GM04504 (cell line): ENCODE measurements around the gene WSCD1.

Experiments used
- DNase-seq: peaks from one replicate; pipeline ENCODE4 v3.0.0-alpha.2; 2012; ENCODE audit warnings: low read depth

WSCD1 gene

GRCh38 chr17:6069539-6070429, at the start of gene WSCD1:
Gene WSCD1 (plus strand): TSS chr17:6070379. CDS start chr17:6080659, 10,280 bp downstream.
- DNase-seq, result no peak

DNA sequence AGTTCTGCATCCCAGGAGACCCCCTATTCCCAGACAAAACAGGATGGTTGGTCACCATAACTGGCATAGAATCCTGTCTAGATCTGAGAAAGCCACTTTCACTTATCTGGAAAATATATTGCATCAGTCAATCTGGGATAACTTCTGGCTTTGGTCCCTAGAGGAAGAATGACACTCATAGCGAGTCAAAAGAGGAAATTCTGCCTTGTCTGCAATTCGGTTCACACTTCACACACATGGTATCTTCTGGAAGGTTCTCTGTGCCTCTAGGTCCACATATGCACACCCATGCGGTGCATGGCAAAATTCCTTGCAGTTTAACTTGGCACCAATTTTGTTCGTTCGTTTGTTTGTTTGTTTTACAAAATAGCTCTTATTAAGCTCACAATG, 49.2 kb upstream of the WSCD1 start:
- no peak for DNase-seq

DNA sequence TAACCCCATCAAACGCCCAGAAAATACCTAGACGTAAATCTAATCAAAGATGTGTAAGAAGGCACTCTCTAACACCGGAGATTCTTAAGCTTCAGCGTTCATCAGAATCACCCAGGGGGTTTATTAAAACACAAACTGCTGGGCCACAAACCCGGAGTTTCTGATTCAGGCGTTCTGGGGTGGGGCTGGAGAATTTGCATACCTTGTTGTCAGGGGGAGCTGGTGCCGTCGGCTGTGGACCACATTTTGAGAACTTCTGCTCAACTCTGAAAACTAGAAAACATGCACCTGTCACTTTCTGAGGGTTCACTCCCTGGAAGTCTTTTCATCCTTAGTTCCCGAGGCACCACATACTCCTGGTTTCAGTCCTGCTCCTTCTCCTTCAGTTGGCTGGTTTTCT, 48.6 kb upstream of the WSCD1 start:
- no peak for DNase-seq

DNA sequence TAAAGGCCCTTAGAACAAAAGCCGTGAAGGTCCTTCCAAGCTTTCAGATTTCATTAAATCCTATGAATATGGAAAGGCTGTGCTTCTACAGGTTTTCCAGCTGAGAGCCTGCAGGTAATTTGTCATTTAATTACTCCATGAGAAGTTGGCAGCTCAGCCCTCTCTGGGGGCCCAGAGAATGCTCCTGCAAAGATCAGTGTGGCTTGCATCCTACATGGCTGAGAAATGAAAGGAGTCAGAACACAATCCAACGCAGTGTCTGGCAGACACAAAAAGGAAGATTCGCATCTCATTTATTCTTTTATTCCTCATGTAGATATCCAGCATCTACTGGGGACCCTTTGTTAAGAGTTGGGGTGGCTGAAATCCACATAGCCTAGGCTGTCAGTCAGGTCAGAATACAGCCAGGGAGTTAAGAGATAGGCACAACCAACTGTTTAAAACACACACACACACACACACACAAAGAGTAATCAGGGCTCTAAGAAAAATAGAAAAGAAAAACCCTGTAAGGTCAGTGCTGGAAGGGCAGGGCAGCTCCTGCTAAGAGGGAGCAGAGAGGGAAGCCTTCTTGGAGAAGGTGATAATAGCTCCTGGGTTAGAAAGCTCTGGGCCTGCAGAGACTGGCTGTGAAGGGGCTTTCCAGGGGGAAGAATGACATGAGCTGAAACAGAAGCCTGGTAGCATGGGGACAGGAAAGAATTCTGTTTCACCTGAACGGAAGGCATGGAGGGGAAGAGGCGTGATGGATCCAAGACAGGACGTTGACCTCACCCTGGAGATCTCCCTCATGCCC, 46.9 kb upstream of the WSCD1 start:
- no peak for DNase-seq

GRCh38 chr17:6024576-6024975, 45.6 kb upstream of the WSCD1 start:
- no peak for DNase-seq

DNA sequence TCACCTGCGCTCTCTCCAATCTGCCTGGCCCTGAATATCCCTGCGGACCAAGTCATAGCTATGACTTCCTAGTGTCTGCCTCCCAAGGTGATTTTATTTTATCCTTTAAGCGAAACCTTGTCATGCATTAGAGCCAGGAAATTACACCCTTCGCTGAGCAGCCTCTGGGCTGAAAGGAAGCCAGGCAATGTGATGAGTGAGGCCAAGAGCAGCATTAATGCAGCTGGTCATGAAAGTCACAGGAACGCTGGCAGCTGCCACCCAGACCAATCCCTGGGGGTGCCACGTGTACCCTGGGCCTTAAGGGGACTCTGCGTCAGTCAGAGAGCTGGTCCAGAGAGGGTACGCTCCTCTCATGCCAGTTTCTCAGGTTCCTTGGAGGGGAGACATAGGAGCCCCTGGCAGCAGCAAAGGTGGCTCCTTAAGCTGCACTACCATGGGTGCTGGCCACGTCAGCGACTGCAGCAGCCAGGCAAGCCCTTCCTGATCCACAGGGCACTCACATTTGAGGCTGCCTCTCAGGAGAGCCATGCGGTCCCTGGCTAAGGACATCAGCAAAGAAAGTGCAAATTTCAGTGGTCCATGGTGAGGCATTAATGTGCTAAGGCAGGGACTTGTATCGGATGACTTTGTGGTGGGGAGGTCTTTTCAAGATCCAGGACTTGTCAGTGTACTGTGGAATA, 42.7 kb upstream of the WSCD1 start:
- no peak for DNase-seq

GRCh38 chr17:6028294-6028693, 41.9 kb upstream of the WSCD1 start:
- no peak for DNase-seq

- no peak for DNase-seq
Observed at GRCh38 chr17:6035801-6036394, 34.3 kb upstream of the WSCD1 start.

DNA sequence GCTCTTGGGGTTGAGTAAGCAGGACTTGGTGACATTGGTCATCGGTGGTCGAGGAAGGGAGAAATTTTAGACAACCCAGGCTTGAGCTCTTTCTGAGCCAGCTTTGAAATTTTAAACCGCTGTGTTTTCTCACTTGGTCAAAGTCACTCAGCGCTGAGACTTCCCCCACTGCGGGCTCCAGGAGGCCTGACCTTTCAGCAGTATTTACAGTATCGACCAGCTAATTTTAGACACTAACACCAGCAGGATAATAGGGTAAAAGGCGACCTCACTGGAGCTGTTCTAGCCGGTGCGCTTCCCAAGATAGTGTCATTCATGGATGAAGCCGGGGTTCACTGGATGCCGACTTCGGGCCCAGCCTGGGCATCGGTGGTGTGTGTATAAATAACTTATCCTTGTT, 29.7 kb upstream of the WSCD1 start:
- no peak for DNase-seq

DNA sequence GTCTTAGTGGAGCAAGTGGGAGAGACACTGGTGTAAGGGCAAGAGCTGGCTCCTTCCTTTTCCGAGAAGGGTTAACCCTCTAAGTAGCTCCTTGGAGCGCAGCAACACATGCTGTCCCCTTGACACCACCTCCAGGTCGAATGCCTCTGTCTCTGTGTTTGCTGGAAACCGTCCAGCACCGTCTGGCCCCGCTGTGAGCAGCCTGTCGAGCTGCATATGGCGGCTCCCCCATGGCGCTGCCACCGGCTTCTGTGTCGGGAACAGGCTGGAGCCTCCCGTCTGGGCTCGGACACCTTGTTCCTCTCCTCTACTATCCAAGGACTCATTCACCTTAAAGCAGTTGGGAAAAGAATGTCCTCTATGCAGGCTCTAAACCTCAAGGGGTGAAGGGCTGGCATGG, 28.9 kb upstream of the WSCD1 start:
- DNase-seq, result no peak

- DNase-seq, result no peak
Observed at GRCh38 chr17:6043405-6043804, 26.8 kb upstream of the WSCD1 start.

- no peak for DNase-seq
Observed at GRCh38 chr17:6044261-6044660, 25.9 kb upstream of the WSCD1 start.

DNA sequence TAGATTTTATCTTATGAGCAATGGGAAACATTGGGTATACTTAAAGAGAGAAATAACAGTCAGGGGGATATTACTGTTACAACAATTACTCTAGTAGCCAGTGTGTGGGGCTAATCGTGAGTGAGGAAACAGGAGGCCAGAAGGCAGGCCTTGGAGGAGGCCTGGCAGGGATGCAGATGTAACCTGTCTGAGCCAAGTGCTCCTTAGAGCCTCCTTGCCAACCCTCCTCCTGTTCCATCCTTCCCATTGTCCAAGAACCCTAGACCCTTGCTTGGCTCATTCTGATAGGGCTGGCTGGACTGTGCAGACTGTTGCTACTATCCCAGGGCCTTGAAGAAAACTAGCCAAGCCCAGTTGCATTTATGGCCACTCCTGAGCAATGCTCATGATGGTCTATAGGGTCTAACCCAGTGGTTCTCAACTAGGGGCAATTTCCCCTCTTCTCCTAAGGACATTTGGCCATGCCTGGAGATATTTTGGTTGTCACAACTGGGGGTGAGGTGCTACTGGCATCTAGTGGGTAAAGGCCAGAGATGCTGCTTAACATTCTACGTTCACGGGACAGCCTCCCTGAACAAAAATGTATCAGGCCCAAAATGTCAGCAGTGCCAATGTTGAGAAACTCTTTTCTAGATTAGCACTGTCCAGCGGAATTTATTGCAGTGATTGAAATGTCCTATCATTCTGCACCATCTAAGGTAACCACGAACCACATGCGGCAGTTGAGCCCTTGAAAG, 24.4 kb upstream of the WSCD1 start:
- DNase-seq, result no peak

DNA sequence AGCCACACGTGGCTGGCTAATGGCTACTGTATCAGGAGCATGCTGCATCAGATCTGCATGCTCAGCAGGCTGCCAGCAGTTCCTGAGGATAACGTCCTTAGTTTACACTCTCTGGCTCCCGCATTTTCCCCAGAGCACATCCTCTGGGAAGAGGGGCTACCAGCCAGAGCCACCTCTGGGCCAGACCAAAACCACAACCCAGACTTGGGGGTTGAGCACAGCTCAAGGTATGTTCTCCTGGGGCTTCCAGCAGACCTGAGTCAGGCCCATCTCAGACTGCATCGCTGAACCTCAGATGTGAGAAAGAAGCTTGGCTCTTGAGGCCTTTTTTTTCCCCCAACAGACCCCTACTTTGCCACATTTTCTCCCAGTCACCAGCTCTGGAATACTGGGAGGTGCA, 23.7 kb upstream of the WSCD1 start:
- no peak for DNase-seq

GRCh38 chr17:6046931-6047330, 23.2 kb upstream of the WSCD1 start:
- no peak for DNase-seq

DNA sequence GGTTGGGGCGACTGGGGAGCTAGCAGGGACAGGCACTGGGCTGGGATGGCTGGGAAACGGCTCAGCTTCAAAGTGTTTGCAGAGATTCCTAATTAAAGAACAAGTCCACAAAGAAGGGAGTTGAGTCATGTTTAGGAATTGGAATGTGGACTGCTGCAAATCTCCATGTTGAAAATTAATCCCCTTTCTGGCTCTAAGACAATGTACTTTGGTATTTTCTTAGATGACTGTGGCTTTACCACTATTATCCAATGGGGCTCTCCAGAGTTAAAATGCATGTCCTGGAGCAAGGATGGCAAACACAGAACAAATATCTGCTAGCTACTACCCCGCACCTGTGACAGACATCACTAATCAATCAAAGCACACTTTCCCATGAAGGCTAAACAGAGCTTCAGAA, 22.2 kb upstream of the WSCD1 start:
- DNase-seq, result no peak

DNA sequence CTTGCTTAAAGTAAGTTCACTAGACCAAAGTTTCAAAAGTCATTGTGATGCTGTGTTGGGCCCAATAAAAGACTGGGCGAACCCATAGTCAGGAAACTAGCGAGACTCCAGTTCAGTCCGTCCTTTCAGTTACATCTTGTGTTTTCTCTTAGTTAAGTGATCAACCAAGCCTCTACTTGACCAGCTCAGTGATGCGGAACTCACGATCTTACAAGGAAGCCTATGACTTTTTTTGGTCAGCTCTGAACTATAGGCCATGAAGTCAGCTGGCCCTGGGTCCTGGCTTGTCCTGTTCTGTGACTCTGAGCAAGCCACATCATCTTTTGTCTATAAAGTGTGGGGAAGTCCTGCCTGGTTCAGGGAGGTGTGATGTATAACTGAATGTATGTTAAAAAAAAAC, 21.7 kb upstream of the WSCD1 start:
- DNase-seq, result no peak

DNA sequence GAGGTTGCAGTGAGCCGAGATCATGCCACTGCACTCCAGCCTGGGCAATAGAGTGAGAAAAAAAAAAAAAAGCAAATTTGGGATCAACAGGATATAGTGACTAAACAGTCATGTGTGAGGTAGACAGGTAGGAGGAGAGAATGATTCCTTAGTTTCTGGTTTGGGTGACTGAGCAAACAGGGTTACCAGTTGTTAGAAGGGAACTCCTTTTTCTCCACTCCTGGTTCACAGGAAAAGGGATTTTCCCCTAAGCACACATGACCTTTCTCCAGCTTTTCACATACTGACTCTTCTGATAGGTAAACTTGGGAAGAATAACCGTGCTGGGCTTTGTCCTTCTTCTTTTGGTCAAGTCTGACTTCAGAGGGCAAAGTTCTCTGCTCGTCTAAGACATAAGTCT, 17.3 kb upstream of the WSCD1 start:
- no peak for DNase-seq

GRCh38 chr17:6054372-6054771, 15.8 kb upstream of the WSCD1 start:
- DNase-seq, result no peak

GRCh38 chr17:6056104-6056503, 14.1 kb upstream of the WSCD1 start:
- DNase-seq, result no peak

DNA sequence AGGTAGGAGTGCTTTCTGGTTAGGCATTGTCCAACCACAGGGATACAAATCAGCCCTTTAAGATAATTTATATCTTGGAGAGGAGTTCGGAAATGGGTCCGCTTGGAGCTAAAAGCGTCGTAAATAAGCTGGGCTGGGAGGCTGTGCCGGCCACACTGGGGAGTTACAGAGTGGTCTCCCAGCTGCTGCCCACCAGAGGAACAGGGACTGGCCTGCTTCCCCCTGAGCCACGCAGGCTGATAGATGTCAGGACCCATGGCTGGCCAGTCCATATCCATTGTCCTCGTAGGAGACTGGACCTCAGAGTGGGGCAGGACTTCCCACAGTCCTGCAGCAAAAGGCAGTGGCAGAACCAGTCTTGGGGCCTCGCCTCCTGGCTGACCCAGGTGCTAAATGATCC, 12.6 kb upstream of the WSCD1 start:
- DNase-seq, result no peak

DNA sequence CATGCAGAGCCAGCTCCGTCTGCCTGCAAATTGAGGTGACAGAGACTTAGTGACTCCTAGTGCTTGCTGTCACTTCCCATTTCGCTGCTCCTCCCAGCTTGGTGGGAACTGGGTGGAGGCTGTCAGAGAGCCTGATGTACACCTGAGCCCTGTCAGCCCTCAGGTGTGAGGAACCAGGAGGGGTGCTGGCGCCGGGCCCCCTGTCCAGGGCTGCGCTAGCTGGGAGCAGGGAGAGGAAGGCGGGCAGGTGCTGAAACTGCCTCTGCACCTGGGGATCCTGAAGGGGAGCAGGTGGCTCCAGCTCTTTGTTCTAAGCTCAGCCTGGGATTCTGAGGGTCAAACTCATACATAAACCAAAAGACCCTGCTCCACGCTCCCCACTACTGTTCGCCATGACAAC, 10.8 kb upstream of the WSCD1 start:
- DNase-seq, result no peak
